ENCODE measurements around the gene EEFSEC.

Gene EEFSEC

DNA sequence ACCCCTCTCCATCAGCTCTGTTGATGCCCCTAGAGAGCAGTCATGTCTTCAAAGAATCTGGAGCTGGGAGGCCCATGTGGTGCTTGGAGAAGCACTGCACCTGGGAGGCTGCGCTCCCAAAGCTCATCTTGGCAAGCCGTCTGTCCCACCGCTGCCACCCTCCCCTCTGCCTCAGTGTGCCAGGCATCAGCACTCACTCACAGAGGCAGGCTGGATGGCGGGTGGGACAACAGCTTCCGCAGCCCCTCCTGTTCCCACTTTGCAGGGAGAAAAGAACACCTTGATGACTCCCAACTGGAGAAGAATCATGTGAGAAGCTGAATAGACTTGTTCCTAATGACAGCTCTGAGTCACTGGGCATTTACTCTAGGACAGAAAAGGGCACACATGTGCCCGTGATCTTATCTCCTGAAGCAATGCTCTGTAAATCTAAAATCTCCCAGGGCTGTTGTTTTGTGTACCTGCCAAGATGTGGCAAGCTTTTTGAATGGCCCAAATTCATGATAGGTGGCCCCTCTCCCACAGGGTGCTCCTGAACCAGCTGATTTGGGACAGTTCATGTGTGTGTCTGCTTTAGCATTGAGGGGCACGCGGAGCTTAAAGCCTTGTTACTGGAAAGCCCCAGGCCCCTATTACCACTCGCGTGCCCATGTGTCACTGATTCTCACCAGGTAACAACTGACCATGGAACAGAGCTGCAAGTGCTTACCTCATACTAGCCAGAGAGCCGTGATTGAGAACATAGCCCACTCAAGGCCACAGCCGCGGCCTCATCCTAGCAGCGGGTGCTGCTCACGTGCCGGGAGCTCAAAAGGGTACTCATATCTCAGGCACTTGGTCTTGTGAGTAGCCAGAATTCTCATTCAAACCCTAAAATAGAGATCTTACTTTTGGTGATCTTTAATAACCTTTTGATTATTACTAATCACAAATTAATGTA lies 209.0 kb downstream of the EEFSEC start:
- no peak for DNase-seq (ENCODE audit: low read depth)
- no peak overlapping the region for H3K4me3 ChIP-seq (ENCODE audit: low read depth, low read length)
- TF ChIP-seq POLR2A (IDR thresholded peaks at IDR 0.05; ENCODE audit: extremely low read depth, insufficient read length) (no peak), MYC (IDR thresholded peaks at IDR 0.05; ENCODE audit: low read depth, low read length) (no peak)
- TF ChIP-seq, protein P1, sequence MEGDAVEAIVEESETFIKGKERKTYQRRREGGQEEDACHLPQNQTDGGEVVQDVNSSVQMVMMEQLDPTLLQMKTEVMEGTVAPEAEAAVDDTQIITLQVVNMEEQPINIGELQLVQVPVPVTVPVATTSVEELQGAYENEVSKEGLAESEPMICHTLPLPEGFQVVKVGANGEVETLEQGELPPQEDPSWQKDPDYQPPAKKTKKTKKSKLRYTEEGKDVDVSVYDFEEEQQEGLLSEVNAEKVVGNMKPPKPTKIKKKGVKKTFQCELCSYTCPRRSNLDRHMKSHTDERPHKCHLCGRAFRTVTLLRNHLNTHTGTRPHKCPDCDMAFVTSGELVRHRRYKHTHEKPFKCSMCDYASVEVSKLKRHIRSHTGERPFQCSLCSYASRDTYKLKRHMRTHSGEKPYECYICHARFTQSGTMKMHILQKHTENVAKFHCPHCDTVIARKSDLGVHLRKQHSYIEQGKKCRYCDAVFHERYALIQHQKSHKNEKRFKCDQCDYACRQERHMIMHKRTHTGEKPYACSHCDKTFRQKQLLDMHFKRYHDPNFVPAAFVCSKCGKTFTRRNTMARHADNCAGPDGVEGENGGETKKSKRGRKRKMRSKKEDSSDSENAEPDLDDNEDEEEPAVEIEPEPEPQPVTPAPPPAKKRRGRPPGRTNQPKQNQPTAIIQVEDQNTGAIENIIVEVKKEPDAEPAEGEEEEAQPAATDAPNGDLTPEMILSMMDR (IDR thresholded peaks at IDR 0.05; ENCODE audit: low read depth, low read length), result no peak
- TF ChIP-seq, protein P2, sequence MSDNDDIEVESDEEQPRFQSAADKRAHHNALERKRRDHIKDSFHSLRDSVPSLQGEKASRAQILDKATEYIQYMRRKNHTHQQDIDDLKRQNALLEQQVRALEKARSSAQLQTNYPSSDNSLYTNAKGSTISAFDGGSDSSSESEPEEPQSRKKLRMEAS (IDR thresholded peaks at IDR 0.05; ENCODE audit: low read depth, low read length), result no peak

DNA sequence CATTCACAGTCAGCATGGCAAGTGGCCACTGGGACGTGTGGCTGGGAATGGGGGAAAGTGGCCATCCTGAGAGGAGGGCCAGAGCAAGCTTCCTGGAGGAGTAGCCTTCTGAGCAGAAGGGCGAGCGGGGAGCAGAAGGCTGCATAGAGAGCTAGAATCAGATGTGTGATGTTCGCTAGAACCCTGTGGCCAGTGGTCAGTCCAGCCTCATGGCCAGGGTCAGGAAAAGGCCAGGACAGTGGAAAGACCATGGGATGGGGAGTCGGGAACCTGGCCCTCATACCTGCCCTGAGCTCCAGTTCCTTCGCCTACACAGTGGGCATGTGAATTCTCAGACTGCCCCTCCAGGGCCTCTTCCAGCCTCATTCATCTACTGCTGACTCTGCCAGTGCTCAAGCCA lies 211.0 kb downstream of the EEFSEC start:
- TF ChIP-seq MYC (IDR thresholded peaks at IDR 0.05; ENCODE audit: low read depth, low read length) (no peak), POLR2A (IDR thresholded peaks at IDR 0.05; ENCODE audit: extremely low read depth, insufficient read length) (no peak)
- TF ChIP-seq, protein P1 (IDR thresholded peaks at IDR 0.05; ENCODE audit: low read depth, low read length), result no peak
- no peak for DNase-seq (ENCODE audit: low read depth)

DNA sequence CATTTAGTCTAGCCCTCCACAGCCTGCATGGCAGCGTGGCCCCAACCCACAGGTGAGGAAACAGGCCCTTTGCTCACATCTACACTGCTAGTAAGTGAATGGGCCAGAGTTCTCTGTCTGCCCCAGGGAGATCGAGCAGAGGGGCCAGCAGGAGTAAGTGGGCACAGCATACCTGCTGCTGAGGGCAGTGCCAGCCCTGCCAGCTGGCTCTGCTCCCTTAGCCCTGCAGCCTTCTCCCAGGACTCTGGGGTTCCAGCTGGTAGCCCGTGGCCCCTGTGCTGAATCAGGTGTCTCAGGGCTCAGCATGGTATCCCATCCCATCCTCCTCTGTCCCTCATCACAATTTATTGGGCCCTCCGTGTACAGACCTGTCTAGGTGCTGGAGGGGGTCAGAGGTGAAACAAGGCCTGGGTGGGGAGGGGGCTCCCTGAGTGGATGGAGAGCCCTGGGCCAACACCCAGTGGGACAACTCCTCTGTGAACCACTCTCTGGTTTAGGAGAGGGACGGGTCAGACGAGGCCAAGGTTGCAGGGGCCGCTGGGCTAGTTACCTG lies 211.6 kb downstream of the EEFSEC start:
- no peak overlapping the region for H3K4me3 ChIP-seq (ENCODE audit: low read depth, low read length)
- TF ChIP-seq MYC (IDR thresholded peaks at IDR 0.05; ENCODE audit: low read depth, low read length), result no peak
- TF ChIP-seq, protein P2 (IDR thresholded peaks at IDR 0.05; ENCODE audit: low read depth, low read length), result no peak
- TF ChIP-seq POLR2A (IDR thresholded peaks at IDR 0.05; ENCODE audit: extremely low read depth, insufficient read length), result no peak
- TF ChIP-seq, protein P1 (IDR thresholded peaks at IDR 0.05; ENCODE audit: low read depth, low read length), result no peak
- no peak for DNase-seq (ENCODE audit: low read depth)

More for the DNA sequence above, 211.0 kb downstream of the EEFSEC start:
- no peak overlapping the region for H3K4me3 ChIP-seq (ENCODE audit: low read depth, low read length)

DNA sequence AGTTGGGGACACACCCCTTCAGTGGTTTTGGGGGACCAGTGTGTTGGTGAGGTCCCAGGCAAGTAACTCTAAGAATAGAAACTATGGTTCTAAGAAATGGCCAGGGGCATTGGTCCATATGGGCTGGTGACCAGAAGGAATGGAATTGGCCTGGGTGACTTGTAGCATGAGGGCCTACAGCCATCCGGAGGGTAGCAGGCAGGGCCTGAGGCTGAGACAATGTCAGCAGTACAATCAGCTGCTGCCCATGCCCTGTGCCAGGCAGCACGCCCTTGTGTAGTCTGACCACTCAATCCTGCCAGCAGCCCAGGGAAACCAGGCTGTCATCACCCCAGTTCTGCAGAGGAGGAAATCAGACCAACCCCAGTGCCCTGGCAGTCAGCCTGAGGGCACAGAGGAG lies 212.9 kb downstream of the EEFSEC start:
- TF ChIP-seq, protein P2 (IDR thresholded peaks at IDR 0.05; ENCODE audit: low read depth, low read length), result no peak
- TF ChIP-seq MYC (IDR thresholded peaks at IDR 0.05; ENCODE audit: low read depth, low read length) (no peak), POLR2A (IDR thresholded peaks at IDR 0.05; ENCODE audit: extremely low read depth, insufficient read length) (no peak)
- TF ChIP-seq, protein P1 (IDR thresholded peaks at IDR 0.05; ENCODE audit: low read depth, low read length), result no peak
- no peak for DNase-seq (ENCODE audit: low read depth)
- H3K4me3 ChIP-seq (ENCODE audit: low read depth, low read length), result no peak overlapping the region

- H3K4me3 ChIP-seq (ENCODE audit: low read depth, low read length), result no peak overlapping the region
- DNase-seq (ENCODE audit: low read depth), result no peak
- no peak for TF ChIP-seq MYC (IDR thresholded peaks at IDR 0.05; ENCODE audit: low read depth, low read length)
- TF ChIP-seq, protein P2 (IDR thresholded peaks at IDR 0.05; ENCODE audit: low read depth, low read length), result no peak
- TF ChIP-seq, protein P1 (IDR thresholded peaks at IDR 0.05; ENCODE audit: low read depth, low read length), result no peak
- no peak for TF ChIP-seq POLR2A (IDR thresholded peaks at IDR 0.05; ENCODE audit: extremely low read depth, insufficient read length)
Observed at GRCh38 chr3:128366652-128367051, 213.4 kb downstream of the EEFSEC start.

All from NB4 (cell line).